ENCODE data around the gene LRRC4.

Gene LRRC4

GRCh38 chr7:128031901-128032604, 816 bp upstream of the LRRC4 start:
- TF ChIP-seq ZFX (IDR thresholded peaks at IDR 0.05; ENCODE audit: borderline replicate concordance) = no peak
- TF ChIP-seq CTCF (IDR thresholded peaks at IDR 0.05) = no peak
- no peak overlapping the region for H3K27ac ChIP-seq

GRCh38 chr7:128030263-128030653, 979 bp downstream of the LRRC4 start:
- TF ChIP-seq ZFX (IDR thresholded peaks at IDR 0.05; ENCODE audit: borderline replicate concordance) = no peak
- TF ChIP-seq CTCF (IDR thresholded peaks at IDR 0.05) = no peak
- no peak overlapping the region for H3K27ac ChIP-seq

GRCh38 chr7:128029405-128029995, 1.7 kb downstream of the LRRC4 start:
- TF ChIP-seq ZFX (IDR thresholded peaks at IDR 0.05; ENCODE audit: borderline replicate concordance) (no peak), CTCF (IDR thresholded peaks at IDR 0.05) (no peak)

GRCh38 chr7:128027485-128027980, 3.7 kb downstream of the LRRC4 start:
- H3K27ac ChIP-seq = no peak overlapping the region
- TF ChIP-seq CTCF (IDR thresholded peaks at IDR 0.05) = no peak

More at GRCh38 chr7:128029405-128029995, 1.7 kb downstream of the LRRC4 start:
- H3K27ac ChIP-seq = no peak overlapping the region

- no peak overlapping the region for H3K27ac ChIP-seq
- TF ChIP-seq ZFX (IDR thresholded peaks at IDR 0.05; ENCODE audit: borderline replicate concordance) (no peak), CTCF (IDR thresholded peaks at IDR 0.05) (no peak)
Observed at GRCh38 chr7:128026551-128026950, 4.7 kb downstream of the LRRC4 start.

- no peak overlapping the region for H3K27ac ChIP-seq
- TF ChIP-seq ZFX (IDR thresholded peaks at IDR 0.05; ENCODE audit: borderline replicate concordance) (no peak), CTCF (IDR thresholded peaks at IDR 0.05) (no peak)
Observed at GRCh38 chr7:128025819-128026218, 5.4 kb downstream of the LRRC4 start.

GRCh38 chr7:128025380-128025779, 5.9 kb downstream of the LRRC4 start:
- TF ChIP-seq CTCF (IDR thresholded peaks at IDR 0.05) = no peak
- no peak for TF ChIP-seq ZFX (IDR thresholded peaks at IDR 0.05; ENCODE audit: borderline replicate concordance)
- H3K27ac ChIP-seq = no peak overlapping the region
